ENCODE results near the gene FPR2.

GRCh38 chr19:51798062-51798461 is 37.1 kb downstream of the FPR2 start:
- TF ChIP-seq CTCF (IDR thresholded peaks at IDR 0.05; ENCODE audit: extremely low read depth in 1 of 2, insufficient read depth in 1 of 2, low read depth in 1 of 2, low read length in 2 of 2) (no peak), MYC (IDR thresholded peaks at IDR 0.05; ENCODE audit: low read depth, low read length) (no peak), JUN (IDR thresholded peaks at IDR 0.05; ENCODE audit: borderline replicate concordance, insufficient read depth, insufficient read length, low read depth) (no peak), EZH2 (IDR thresholded peaks at IDR 0.05; ENCODE audit: borderline replicate concordance, low read depth, low read length, severe bottlenecking) (no peak), POLR2A (IDR thresholded peaks at IDR 0.05; ENCODE audit: low read depth, low read length) (no peak), POLR2AphosphoS5 (IDR thresholded peaks at IDR 0.05; ENCODE audit: insufficient read depth, low read depth, low read length) (no peak)

Measured in endothelial cell of umbilical vein (primary cell).